ENCODE results near the gene CAV2.

CAV2 gene

GRCh38 chr7:116553168-116553964 is 53.8 kb downstream of the CAV2 start:
- Mint-ChIP-seq H3K4me1 (ENCODE audit: low read depth) (peaks cover 14% of the 10 kb centered on the region), H3K4me3 (no peak overlapping the region), H3K36me3 (ENCODE audit: low read depth) (no peaks in the 10 kb centered on the region), H3K9me3 (no peaks in the 10 kb centered on the region), H3K27me3 (peaks cover 8% of the 10 kb centered on the region), H3K27ac (no peak overlapping the region)
- intact Hi-C loops (cut with micrococcal nuclease), result no loop called here

GRCh38 chr7:116554436-116554835 is 54.9 kb downstream of the CAV2 start:
- H3K27me3 Mint-ChIP-seq, result peaks cover 8% of the 10 kb centered on the region
- no peak overlapping the region for H3K4me3 Mint-ChIP-seq
- intact Hi-C loops (cut with micrococcal nuclease), result no loop called here
- H3K4me1 Mint-ChIP-seq (ENCODE audit: low read depth), result peaks cover 11% of the 10 kb centered on the region
- H3K9me3 Mint-ChIP-seq, result no peaks in the 10 kb centered on the region
- no peaks in the 10 kb centered on the region for H3K36me3 Mint-ChIP-seq (ENCODE audit: low read depth)
- H3K27ac Mint-ChIP-seq, result no peak overlapping the region

- H3K9me3 Mint-ChIP-seq, result no peaks in the 10 kb centered on the region
- H3K36me3 Mint-ChIP-seq (ENCODE audit: low read depth), result no peaks in the 10 kb centered on the region
- peaks cover 8% of the 10 kb centered on the region for H3K27me3 Mint-ChIP-seq
- H3K4me1 Mint-ChIP-seq (ENCODE audit: low read depth), result peaks cover 11% of the 10 kb centered on the region
- H3K4me3 Mint-ChIP-seq, result no peak overlapping the region
- intact Hi-C loops (cut with micrococcal nuclease), result no loop called here
- H3K27ac Mint-ChIP-seq, result no peak overlapping the region
Observed at GRCh38 chr7:116554911-116555310, 55.4 kb downstream of the CAV2 start.

- H3K27me3 Mint-ChIP-seq, result peaks cover 10% of the 10 kb centered on the region
- H3K9me3 Mint-ChIP-seq, result peaks cover 3% of the 10 kb centered on the region
- no peaks in the 10 kb centered on the region for H3K36me3 Mint-ChIP-seq (ENCODE audit: low read depth)
- intact Hi-C loops (cut with micrococcal nuclease), result no loop called here
- no peak overlapping the region for H3K27ac Mint-ChIP-seq
- H3K4me3 Mint-ChIP-seq, result no peak overlapping the region
- peaks cover 11% of the 10 kb centered on the region for H3K4me1 Mint-ChIP-seq (ENCODE audit: low read depth)
Observed at GRCh38 chr7:116557066-116557585, 57.6 kb downstream of the CAV2 start.

GRCh38 chr7:116557901-116558300 is 58.4 kb downstream of the CAV2 start:
- Mint-ChIP-seq H3K36me3 (ENCODE audit: low read depth) (no peaks in the 10 kb centered on the region), H3K4me3 (no peak overlapping the region), H3K27ac (no peak overlapping the region), H3K27me3 (peaks cover 12% of the 10 kb centered on the region), H3K4me1 (ENCODE audit: low read depth) (peaks cover 15% of the 10 kb centered on the region), H3K9me3 (peaks cover 11% of the 10 kb centered on the region)
- intact Hi-C loops (cut with micrococcal nuclease), result no loop called here

All from dendritic cell treated with granulocyte-macrophage colony-stimulating factor and Interleukin-4, amounts not matched to agents 40 ng/mL and 50 ng/mL, for 4 days (primary cell).